GM19023 (cell line): Measurements from ENCODE around the gene RASA3.
"Not testable (repeated sequence)": the region's sequence is repeated elsewhere in the genome, so short reads cannot be mapped to it uniquely, and the experiment has no call there.

Experiments
- ATAC-seq: cut with Tn5 transposase; IDR thresholded peaks from one replicate; pipeline ENCODE4 v1.9.1; 2021; ENCODE audit warnings: mild to moderate bottlenecking, moderate library complexity; ENCODE audit not compliant: unreplicated experiment

Gene RASA3

GRCh38 chr13:114082849-114083645 is 49.4 kb downstream of the RASA3 start:
- ATAC-seq = no peak

GRCh38 chr13:114081761-114082681 is 50.4 kb downstream of the RASA3 start:
- no peak for ATAC-seq

GRCh38 chr13:114080739-114081561 is 51.5 kb downstream of the RASA3 start:
- no peak for ATAC-seq

- no peak for ATAC-seq
These were observed 52.6 kb downstream of the RASA3 start for GRCh38 chr13:114079601-114080536.

- ATAC-seq = no peak
These were observed 53.7 kb downstream of the RASA3 start for GRCh38 chr13:114078461-114079451.

GRCh38 chr13:114077933-114078325 is 54.5 kb downstream of the RASA3 start:
- ATAC-seq = no peak

- ATAC-seq = no peak
These were observed 55.1 kb downstream of the RASA3 start for GRCh38 chr13:114077099-114077932.

- ATAC-seq = no peak
These were observed 55.9 kb downstream of the RASA3 start for GRCh38 chr13:114076329-114077090.

- not testable (repeated sequence) for ATAC-seq
These were observed 56.6 kb downstream of the RASA3 start for GRCh38 chr13:114075811-114076210.

- ATAC-seq = no peak
These were observed 57.6 kb downstream of the RASA3 start for GRCh38 chr13:114074671-114075315.

GRCh38 chr13:114073881-114074612 is 58.4 kb downstream of the RASA3 start:
- ATAC-seq = no peak

GRCh38 chr13:114072421-114072820 is 60.0 kb downstream of the RASA3 start:
- no peak for ATAC-seq

- no peak for ATAC-seq
These were observed 60.4 kb downstream of the RASA3 start for GRCh38 chr13:114071991-114072390.

- no peak for ATAC-seq
These were observed 61.0 kb downstream of the RASA3 start for GRCh38 chr13:114071410-114071809.

GRCh38 chr13:114070098-114070799 is 62.2 kb downstream of the RASA3 start:
- no peak for ATAC-seq
